ENCODE results near the gene TSHZ2.

DNA sequence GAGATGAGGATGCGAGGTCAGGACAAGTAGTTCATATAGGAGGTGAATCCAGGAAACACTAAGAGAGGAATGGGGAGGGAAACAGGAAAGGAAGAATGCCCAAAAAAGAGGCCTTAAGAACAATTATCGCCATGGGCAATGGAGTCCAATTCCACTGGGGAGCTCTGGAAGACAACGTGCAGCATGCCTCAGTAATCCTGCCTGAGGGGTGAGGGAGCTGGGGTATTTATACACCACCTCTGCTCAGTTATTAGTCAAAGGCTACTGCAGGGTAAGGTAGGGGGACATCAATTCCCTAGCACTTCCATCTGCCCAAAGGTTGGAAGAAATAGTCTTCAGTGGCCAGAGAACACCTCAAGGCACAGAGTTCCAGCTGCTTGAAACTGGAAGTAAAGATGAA is 525.1 kb downstream of the TSHZ2 start:
- no peak for TF ChIP-seq POLR2A (IDR thresholded peaks at IDR 0.05)
- TF ChIP-seq, protein P1, sequence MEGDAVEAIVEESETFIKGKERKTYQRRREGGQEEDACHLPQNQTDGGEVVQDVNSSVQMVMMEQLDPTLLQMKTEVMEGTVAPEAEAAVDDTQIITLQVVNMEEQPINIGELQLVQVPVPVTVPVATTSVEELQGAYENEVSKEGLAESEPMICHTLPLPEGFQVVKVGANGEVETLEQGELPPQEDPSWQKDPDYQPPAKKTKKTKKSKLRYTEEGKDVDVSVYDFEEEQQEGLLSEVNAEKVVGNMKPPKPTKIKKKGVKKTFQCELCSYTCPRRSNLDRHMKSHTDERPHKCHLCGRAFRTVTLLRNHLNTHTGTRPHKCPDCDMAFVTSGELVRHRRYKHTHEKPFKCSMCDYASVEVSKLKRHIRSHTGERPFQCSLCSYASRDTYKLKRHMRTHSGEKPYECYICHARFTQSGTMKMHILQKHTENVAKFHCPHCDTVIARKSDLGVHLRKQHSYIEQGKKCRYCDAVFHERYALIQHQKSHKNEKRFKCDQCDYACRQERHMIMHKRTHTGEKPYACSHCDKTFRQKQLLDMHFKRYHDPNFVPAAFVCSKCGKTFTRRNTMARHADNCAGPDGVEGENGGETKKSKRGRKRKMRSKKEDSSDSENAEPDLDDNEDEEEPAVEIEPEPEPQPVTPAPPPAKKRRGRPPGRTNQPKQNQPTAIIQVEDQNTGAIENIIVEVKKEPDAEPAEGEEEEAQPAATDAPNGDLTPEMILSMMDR (IDR thresholded peaks at IDR 0.05) = no peak

All from breast epithelium (tissue), 3 donors.